SH-SY5Y (cell line): ENCODE results near the gene TUBAL3.

Experiments
- GATA2 ChIP-seq: IDR thresholded peaks from 2 replicates; pipeline ENCODE4 v1.6.1; 2011; ENCODE audit warnings: mild to moderate bottlenecking, low read depth, low read length
- GATA3 ChIP-seq: IDR thresholded peaks from 2 replicates; pipeline ENCODE4 v1.6.1; 2011; ENCODE audit warnings: low read depth, mild to moderate bottlenecking, low read length, moderate library complexity

DNA sequence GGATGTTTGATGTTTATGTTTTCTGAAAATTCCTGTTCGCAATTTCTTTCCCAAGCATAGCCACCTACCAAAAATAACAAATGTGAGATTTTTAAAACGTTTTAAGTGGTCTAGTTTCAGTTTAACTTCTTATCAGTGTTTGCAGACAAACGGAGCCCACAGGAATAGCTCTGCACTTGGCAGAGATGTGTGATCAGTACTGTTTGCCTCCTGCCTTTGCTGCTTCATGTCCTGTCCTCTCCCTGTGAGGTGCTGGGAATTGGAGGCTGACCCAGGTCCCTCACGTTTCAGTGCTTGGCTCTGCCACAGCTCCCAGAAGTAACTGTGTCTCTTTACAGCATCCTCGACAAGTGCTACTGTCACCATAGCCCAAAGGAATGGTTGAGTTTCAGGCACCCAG lies 38.7 kb downstream of the TUBAL3 start:
- no peak for TF ChIP-seq GATA2
- no peak for TF ChIP-seq GATA3
